Activated naive CD4-positive, alpha-beta T cell (primary cell): ENCODE results near the gene PLPPR3.
A peak's percentile ranks its signal among the peaks of the same experiment; 100 is the strongest.

ENCODE experiments used
- DNase-seq, 4 experiments: peaks; one replicate each; lab custom pipeline; 2025; lab: John Stamatoyannopoulos, UW

Gene PLPPR3

DNA sequence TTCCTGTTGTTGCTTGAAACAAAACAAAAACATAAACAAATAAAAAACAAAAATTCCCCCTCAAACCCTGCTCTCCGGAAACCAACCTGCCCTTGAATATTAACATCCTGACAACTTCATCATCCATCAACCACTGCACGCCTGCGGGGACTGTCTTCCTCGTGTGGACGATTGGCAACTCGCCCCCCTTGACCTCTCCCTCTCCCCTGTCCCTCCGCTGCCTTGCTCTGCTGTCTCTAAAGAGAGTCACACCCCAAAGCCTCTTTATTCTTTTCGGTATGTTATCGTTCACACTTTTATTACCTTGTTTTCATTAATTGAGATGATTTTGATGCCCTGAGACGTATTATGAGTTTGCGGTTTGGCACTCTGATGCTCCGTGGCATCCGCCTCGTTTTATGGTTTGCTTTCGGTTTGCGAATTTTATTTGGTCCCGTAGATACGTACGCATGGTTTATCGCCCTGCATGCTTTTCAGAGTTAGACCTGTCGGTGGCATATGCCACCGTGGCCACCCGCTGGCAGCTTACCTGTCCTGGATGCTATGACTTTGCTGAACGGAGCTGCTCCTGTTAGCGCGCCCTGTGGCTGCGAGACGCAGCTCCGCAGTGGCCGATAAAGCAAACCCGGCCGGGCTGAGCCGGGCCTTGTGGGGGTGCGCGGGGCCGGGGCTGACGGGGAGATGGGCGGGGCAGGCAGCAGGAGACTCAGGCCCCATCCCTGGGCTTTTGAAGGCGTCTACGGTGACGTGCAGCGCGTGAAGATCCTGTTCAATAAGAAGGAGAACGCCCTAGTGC, 13.9 kb downstream of the PLPPR3 start:
- DNase-seq: no peak

- no peak for DNase-seq
Measured at GRCh38 chr19:806815-807421, 14.8 kb downstream of the PLPPR3 start.

GRCh38 chr19:805600-806550, 15.9 kb downstream of the PLPPR3 start:
- DNase-seq: no peak

DNA sequence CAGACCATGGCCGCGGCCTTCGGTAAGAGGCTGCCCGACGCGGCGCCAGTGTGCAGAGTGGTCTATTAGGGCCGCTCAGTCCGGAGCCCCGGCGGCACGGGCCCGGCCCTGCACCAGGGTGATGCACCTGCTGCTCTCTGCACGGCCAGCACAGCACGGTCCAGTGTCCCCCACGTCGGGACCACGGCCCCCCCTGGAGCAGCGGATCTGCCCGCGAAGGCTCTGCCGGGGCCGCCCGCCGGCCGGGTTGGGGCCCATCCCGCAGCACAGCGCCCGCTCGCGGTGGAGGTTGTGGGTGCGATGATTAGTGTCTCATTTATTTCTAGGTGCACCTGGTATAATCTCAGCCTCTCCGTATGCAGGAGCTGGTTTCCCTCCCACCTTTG, 16.6 kb downstream of the PLPPR3 start:
- peak in 1 of 4 experiments; percentile 24 for DNase-seq

- DNase-seq: no peak
Measured at GRCh38 chr19:804419-805165, 17.2 kb downstream of the PLPPR3 start.

DNA sequence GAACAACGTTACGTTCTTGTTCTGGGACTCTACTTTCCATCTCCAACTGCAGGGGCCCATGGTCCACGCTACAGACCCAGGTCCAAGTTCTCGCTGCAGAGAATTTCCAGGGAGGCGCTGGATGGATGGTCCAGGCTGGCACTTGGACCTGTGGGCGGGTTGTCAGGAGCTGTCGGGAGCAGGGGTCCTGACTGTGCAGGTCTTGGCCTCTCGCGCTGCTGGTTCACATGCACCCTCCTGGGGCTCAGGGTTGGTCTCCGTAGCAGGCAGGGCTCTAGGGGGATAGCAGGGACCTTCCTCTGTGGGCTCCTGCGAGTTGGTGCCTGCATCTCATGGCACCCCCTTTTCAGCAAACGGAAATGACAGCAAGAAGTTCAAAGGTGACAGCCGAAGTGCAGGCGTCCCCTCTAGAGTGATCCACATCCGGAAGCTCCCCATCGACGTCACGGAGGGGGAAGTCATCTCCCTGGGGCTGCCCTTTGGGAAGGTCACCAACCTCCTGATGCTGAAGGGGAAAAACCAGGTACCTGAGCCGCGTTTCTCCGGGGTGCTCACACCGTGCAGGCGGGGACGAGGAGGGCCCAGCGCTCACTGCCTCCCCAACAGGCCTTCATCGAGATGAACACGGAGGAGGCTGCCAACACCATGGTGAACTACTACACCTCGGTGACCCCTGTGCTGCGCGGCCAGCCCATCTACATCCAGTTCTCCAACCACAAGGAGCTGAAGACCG, 17.9 kb downstream of the PLPPR3 start:
- no peak for DNase-seq

DNA sequence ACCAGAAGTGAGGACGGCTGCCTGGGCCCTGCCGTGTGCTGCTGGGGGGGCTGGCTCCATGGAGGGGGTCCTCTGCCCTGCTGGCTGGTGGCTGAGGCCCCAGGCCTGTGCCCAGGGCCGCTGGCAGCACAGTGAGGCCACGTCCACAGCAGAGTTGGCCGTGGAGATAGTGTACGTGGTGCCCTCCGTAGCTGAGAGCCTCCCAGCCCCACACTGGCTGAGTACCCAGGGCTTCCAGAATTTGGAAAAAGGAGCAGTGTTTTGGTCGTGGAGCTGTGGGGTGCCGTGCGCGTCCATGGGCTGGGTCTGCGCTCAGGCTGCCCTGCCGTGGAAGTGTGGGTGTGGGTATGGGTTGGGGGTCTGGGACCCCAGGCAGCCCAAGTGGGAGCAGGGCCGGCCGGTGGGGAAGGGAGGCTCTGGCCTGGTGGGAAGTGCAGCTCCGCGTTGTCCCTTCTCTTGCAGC, 18.6 kb downstream of the PLPPR3 start:
- DNase-seq: no peak

DNA sequence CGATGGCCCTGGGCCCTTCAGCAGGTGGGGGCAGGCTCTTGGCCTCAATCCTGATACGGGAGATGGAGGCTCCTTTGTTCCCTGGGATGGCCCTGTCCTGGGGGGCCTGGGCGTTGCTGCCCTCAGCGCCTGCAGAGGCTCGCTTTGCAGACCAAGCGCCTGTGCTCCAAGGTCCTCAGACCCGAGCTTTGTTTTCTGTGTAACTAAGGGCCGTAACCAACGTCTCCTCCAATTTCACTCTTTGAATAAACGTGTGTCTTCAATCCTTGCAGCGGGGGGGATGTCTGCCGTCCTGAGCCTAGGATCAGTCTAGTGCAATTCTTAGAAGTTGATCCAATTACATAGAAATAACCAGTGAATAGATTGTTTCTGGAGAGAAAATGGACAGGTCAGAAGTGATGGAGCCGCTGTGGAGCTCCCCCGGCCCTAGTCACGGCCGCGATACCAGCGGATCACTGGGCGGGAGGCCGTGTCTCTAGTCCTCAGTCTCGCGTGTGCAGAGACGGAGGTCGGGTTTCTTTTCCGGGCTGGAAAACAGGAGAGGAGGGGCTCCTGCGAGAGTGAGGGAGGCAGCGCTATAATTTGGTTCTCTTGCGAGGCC, 19.2 kb downstream of the PLPPR3 start:
- DNase-seq: no peak

DNA sequence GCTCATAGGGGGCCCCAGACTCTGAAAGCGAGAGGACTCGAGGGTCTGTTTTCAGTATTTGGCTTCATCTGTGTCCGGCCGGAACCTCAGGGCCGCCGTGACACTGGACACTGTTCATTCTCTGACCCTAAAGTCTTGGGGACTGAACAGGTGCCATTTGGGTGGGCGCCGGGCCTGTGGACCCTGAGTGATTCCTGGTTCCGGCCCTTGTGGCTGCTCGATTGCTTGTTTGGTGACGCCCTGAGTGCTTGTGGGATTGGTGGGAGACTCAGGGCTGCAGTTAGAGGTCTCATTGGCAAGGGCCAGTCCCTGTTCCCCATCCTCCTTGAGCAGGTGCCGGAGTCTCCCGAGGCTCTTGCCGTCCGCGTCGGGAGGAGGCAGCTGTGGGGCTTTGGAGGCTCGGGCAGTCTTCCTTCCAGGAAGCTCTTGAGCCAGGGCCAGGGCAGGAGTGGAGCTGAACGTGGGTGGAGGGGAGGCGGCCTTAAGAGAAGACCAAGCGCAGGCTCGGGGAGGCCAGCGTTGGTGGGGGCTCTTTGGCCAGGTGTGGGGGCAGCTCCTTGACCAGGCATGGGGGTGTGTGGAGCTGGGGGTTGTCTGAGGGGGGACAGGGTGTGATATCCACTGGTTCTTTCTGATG, 19.8 kb downstream of the PLPPR3 start:
- no peak for DNase-seq

GRCh38 chr19:801030-801860, 20.5 kb downstream of the PLPPR3 start:
- no peak for DNase-seq

DNA sequence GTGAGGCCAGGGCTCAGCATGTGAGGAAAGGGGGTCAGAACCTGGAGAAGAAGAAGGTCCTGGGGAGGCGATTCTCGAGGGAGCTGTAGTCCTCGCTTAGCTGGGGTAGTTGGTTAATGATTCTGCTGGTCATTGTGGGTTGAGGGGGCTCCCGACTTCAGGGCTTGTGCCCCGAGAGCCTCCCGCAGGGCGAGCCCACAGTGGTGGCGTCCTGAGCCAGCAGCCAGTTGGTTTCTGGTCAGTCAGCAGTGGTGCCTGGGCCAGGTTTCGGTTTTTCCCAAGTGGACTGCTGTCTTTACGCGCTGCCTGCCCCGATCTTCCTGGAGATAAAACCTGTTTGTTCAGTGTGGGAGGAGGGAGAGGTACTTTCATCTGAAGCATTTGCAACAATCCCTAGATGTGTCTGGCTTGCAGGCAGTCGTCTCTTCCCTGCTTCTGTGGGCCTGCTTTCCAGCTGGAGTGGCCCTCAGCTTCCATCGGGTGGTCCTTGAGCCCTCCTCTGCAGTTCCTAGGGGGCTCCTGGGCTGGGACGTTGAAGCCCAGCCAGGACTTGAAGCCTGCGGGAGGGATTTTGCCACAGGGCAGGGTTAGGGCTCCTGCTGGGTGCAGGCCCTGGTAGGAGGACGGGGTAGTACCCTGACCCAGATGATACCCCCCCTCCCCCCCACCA, 21.3 kb downstream of the PLPPR3 start:
- no peak for DNase-seq

- no peak for DNase-seq
Measured at GRCh38 chr19:799076-799881, 22.5 kb downstream of the PLPPR3 start.

DNA sequence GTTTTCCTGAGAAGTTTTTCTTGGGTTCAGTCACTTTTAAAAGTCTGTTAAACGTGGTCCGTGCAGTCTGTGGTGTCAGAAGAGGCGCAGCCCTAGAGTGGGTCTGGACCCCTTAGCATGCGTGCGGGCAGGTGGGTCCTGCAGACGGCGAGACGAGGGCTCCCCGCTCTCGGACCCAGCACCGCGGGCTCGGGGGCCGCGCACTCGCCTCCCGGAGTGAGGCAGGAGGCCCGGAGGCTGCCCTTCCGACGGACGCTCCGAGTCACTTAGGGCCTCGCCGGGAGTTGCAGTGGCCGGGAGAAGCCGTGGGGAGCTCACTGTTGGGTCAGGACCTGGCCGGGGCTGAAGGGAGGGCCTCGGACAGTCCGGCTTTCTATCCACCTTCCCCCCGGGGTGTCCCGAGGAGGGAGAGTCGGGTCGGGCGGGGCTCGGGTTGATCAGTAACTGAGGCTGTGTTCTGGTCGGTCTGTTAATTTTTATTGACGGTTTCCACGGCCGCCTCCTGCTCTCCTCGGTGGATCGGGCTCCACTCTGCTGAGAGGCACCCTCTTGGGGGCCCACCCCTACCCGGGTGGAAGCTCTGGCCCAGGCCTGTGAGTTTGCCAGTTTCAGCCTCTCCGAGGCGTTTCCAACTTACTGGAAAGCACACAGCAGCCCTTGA, 23.2 kb downstream of the PLPPR3 start:
- DNase-seq: no peak

DNA sequence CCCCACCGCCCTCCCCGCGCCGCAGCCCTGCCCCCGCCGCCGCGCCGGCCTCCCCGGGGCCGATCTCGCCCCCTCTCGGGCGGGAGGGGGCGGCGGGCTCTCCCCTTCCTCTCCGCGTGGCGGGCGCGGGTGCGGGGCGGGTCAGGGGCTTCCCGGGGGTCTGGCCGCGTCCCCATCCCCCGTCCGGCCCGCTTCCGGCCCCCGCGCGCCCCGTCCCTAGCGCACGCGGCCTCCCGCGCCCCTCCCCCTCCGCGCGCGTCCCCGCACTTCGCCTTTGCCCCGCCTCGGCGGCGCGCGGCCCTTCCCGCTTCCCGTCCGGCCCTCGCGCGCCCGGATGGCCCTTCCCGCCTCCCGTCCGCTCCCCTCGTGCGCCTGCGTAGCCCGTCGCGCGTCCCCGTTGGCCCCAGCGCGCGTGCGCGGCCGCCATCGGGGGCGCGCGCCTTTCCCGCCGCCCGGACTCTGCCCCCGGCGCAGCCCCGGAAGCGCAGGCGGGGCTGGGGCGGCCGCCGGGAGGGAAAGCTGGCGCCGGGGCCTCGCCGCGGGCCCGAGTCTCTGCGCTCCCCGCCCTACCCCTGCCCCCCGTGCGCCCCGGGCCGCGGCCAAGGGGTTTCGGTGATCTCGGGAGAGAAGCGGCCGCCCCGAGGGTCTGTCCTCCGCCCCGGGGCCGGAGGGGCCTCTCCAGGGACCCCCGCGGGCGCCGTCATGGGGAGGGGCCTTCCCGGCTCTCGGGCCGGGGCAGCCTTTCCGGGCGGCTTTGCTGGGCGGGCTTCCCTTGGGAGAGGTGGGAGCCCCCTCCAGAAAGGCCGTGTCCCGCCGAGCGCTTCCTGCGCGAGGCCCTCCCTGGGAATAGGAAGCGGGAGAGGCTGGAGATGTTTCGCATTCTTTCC, 24.0 kb downstream of the PLPPR3 start:
- DNase-seq: peak; percentile 60 to 84 (median 72)

- peak; percentile 97 to 99 (median 98) for DNase-seq
Measured at GRCh38 chr19:796692-797527, 24.8 kb downstream of the PLPPR3 start, which contains the start of gene PTBP1. TSS of gene PTBP1 (plus strand) at chr19:797452. CDS start at chr19:797498, 46 bp downstream.
